ENCODE results near the gene LMNTD1.

DNA sequence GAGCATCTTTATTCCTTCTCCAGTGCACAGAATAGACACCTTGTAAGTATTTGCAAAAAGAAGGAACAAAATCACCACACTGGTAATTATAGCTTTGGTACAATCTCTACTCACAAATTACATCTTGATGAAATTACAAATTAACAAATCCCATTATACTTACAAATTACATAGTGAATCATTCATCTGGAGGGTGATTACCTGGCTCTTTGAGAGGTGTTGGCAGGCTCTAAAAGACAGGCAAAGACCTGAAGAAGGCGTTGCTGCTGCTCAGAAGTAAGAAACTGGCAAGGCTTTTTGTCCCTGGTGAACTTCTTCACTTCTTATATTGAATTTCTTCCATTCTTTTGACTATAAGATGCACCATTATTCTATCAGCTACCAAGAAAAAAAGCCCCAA is 21.7 kb upstream of the LMNTD1 start:
- TF ChIP-seq, protein P1, sequence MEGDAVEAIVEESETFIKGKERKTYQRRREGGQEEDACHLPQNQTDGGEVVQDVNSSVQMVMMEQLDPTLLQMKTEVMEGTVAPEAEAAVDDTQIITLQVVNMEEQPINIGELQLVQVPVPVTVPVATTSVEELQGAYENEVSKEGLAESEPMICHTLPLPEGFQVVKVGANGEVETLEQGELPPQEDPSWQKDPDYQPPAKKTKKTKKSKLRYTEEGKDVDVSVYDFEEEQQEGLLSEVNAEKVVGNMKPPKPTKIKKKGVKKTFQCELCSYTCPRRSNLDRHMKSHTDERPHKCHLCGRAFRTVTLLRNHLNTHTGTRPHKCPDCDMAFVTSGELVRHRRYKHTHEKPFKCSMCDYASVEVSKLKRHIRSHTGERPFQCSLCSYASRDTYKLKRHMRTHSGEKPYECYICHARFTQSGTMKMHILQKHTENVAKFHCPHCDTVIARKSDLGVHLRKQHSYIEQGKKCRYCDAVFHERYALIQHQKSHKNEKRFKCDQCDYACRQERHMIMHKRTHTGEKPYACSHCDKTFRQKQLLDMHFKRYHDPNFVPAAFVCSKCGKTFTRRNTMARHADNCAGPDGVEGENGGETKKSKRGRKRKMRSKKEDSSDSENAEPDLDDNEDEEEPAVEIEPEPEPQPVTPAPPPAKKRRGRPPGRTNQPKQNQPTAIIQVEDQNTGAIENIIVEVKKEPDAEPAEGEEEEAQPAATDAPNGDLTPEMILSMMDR (conservative IDR thresholded peaks at IDR 0.05; ENCODE audit: low read depth, low read length) = no peak
- TF ChIP-seq MAFK (IDR thresholded peaks at IDR 0.05; ENCODE audit: low read depth, low read length) (no peak), CEBPB (IDR thresholded peaks at IDR 0.05; ENCODE audit: low read depth, low read length) (no peak), POLR2A (IDR thresholded peaks at IDR 0.05; ENCODE audit: low read depth, low read length) (no peak), FOS (IDR thresholded peaks at IDR 0.05; ENCODE audit: low read depth, low read length) (no peak), MXI1 (IDR thresholded peaks at IDR 0.05; ENCODE audit: borderline replicate concordance, low read depth, low read length) (no peak), BHLHE40 (IDR thresholded peaks at IDR 0.05; ENCODE audit: low read depth, low read length) (no peak)

All from IMR-90 (cell line).